ENCODE measurements around the gene TTC7B.

DNA sequence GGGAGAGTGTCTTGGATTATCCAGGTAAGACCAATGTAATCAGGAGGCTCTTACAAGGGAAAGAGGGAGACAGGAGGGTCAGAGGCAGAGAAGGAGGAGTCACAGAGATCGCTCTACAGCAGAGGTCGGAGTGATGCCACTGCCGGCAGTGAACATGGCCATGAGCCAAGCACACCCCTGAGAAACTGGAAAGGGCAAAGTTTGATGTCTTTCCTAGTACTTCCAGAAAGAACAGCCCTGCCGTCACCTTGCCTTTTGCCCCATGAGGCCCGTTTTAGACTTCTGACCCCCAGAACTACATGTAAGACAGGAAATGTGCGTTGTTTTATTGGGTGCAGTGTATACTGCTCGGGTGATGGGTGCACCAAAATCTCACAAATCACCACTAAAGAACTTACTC, 285.7 kb downstream of the TTC7B start:
- TF ChIP-seq, protein P1, sequence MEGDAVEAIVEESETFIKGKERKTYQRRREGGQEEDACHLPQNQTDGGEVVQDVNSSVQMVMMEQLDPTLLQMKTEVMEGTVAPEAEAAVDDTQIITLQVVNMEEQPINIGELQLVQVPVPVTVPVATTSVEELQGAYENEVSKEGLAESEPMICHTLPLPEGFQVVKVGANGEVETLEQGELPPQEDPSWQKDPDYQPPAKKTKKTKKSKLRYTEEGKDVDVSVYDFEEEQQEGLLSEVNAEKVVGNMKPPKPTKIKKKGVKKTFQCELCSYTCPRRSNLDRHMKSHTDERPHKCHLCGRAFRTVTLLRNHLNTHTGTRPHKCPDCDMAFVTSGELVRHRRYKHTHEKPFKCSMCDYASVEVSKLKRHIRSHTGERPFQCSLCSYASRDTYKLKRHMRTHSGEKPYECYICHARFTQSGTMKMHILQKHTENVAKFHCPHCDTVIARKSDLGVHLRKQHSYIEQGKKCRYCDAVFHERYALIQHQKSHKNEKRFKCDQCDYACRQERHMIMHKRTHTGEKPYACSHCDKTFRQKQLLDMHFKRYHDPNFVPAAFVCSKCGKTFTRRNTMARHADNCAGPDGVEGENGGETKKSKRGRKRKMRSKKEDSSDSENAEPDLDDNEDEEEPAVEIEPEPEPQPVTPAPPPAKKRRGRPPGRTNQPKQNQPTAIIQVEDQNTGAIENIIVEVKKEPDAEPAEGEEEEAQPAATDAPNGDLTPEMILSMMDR (IDR thresholded peaks at IDR 0.05; ENCODE audit: insufficient read depth, low read length) = no peak
- TF ChIP-seq POLR2AphosphoS5 (IDR thresholded peaks at IDR 0.05; ENCODE audit: low read depth) (no peak), SPI1 (IDR thresholded peaks at IDR 0.05; ENCODE audit: borderline replicate concordance, low read depth) (no peak), GABPA (IDR thresholded peaks at IDR 0.05; ENCODE audit: low read depth) (no peak)
- TF ChIP-seq, protein P2, sequence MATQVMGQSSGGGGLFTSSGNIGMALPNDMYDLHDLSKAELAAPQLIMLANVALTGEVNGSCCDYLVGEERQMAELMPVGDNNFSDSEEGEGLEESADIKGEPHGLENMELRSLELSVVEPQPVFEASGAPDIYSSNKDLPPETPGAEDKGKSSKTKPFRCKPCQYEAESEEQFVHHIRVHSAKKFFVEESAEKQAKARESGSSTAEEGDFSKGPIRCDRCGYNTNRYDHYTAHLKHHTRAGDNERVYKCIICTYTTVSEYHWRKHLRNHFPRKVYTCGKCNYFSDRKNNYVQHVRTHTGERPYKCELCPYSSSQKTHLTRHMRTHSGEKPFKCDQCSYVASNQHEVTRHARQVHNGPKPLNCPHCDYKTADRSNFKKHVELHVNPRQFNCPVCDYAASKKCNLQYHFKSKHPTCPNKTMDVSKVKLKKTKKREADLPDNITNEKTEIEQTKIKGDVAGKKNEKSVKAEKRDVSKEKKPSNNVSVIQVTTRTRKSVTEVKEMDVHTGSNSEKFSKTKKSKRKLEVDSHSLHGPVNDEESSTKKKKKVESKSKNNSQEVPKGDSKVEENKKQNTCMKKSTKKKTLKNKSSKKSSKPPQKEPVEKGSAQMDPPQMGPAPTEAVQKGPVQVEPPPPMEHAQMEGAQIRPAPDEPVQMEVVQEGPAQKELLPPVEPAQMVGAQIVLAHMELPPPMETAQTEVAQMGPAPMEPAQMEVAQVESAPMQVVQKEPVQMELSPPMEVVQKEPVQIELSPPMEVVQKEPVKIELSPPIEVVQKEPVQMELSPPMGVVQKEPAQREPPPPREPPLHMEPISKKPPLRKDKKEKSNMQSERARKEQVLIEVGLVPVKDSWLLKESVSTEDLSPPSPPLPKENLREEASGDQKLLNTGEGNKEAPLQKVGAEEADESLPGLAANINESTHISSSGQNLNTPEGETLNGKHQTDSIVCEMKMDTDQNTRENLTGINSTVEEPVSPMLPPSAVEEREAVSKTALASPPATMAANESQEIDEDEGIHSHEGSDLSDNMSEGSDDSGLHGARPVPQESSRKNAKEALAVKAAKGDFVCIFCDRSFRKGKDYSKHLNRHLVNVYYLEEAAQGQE (IDR thresholded peaks at IDR 0.05; ENCODE audit: insufficient replicate concordance, low read depth) = no peak

All from HL-60 (cell line).